HEK293 (cell line): Measurements from ENCODE around the gene TUBD1.

ENCODE experiments used
- FEZF1 ChIP-seq: fragments of 450-650 bp; formaldehyde crosslinking; IDR thresholded peaks from 2 replicates; pipeline ENCODE4 v1.5.1; 2016; ENCODE audit warnings: missing biosample characterization, missing genetic modification characterization
- HIC1 ChIP-seq: fragments of 450-650 bp; formaldehyde crosslinking; IDR thresholded peaks from 2 replicates; pipeline ENCODE4 v1.5.1; 2016; ENCODE audit warnings: missing biosample characterization, missing genetic modification characterization
- KLF16 ChIP-seq: fragments of 450-650 bp; formaldehyde crosslinking; IDR thresholded peaks from 2 replicates; pipeline ENCODE4 v1.5.1; 2017; ENCODE audit warnings: missing biosample characterization, missing genetic modification characterization
- MZF1 ChIP-seq: fragments of 450-650 bp; formaldehyde crosslinking; IDR thresholded peaks from 2 replicates; pipeline ENCODE4 v1.5.1; 2017; ENCODE audit warnings: missing biosample characterization, missing genetic modification characterization, borderline replicate concordance
- OSR2 ChIP-seq: fragments of 450-650 bp; formaldehyde crosslinking; IDR thresholded peaks from 2 replicates; pipeline ENCODE4 v1.5.1; 2016; ENCODE audit warnings: missing biosample characterization, missing genetic modification characterization
- SP3 ChIP-seq: fragments of 450-650 bp; formaldehyde crosslinking; IDR thresholded peaks from 2 replicates; pipeline ENCODE4 v1.5.1; 2016; ENCODE audit warnings: missing biosample characterization, missing genetic modification characterization
- ZBTB10 ChIP-seq: fragments of 450-650 bp; formaldehyde crosslinking; IDR thresholded peaks from 2 replicates; pipeline ENCODE4 v1.5.1; 2016; ENCODE audit warnings: missing biosample characterization, missing genetic modification characterization
- ZBTB21 ChIP-seq: fragments of 450-650 bp; formaldehyde crosslinking; IDR thresholded peaks from 2 replicates; pipeline ENCODE4 v1.5.1; 2017; ENCODE audit warnings: missing biosample characterization, missing genetic modification characterization
- ZBTB44 ChIP-seq: fragments of 450-650 bp; IDR thresholded peaks from 2 replicates; pipeline ENCODE4 v1.5.1; 2018; ENCODE audit warnings: missing biosample characterization, mild to moderate bottlenecking, missing genetic modification characterization
- ZBTB6 ChIP-seq: fragments of 450-650 bp; formaldehyde crosslinking; IDR thresholded peaks from 2 replicates; pipeline ENCODE4 v1.5.1; 2017; ENCODE audit warnings: missing biosample characterization, missing genetic modification characterization
- ZBTB8A ChIP-seq: fragments of 450-650 bp; formaldehyde crosslinking; IDR thresholded peaks from 2 replicates; pipeline ENCODE4 v1.5.1; 2016; ENCODE audit warnings: missing biosample characterization, missing genetic modification characterization
- ZNF114 ChIP-seq: fragments of 450-650 bp; formaldehyde crosslinking; IDR thresholded peaks from 2 replicates; pipeline ENCODE4 v1.5.0; 2017; ENCODE audit warnings: missing biosample characterization, missing genetic modification characterization
- ZNF140 ChIP-seq: fragments of 450-650 bp; formaldehyde crosslinking; IDR thresholded peaks from 2 replicates; pipeline ENCODE4 v1.5.1; 2016; ENCODE audit warnings: missing biosample characterization, missing genetic modification characterization
- ZNF157 ChIP-seq: fragments of 450-650 bp; formaldehyde crosslinking; IDR thresholded peaks from 2 replicates; pipeline ENCODE4 v1.5.1; 2016; ENCODE audit warnings: missing biosample characterization, missing genetic modification characterization
- ZNF23 ChIP-seq: fragments of 450-650 bp; formaldehyde crosslinking; IDR thresholded peaks from 2 replicates; pipeline ENCODE4 v1.5.1; 2016; ENCODE audit warnings: missing biosample characterization, missing genetic modification characterization, borderline replicate concordance
- ZNF239 ChIP-seq: fragments of 450-650 bp; formaldehyde crosslinking; IDR thresholded peaks from 2 replicates; pipeline ENCODE4 v1.5.1; 2016; ENCODE audit warnings: missing biosample characterization, missing genetic modification characterization
- ZNF248 ChIP-seq: fragments of 450-650 bp; formaldehyde crosslinking; IDR thresholded peaks from 2 replicates; pipeline ENCODE4 v1.5.1; 2017; ENCODE audit warnings: missing biosample characterization, missing genetic modification characterization
- ZNF280C ChIP-seq: fragments of 450-650 bp; formaldehyde crosslinking; IDR thresholded peaks from 2 replicates; pipeline ENCODE4 v1.5.1; 2016; ENCODE audit warnings: missing biosample characterization, missing genetic modification characterization
- ZNF292 ChIP-seq: fragments of 450-650 bp; formaldehyde crosslinking; IDR thresholded peaks from 2 replicates; pipeline ENCODE4 v1.5.1; 2016; ENCODE audit warnings: low read depth, missing biosample characterization, missing genetic modification characterization, borderline replicate concordance
- ZNF324 ChIP-seq: fragments of 450-650 bp; formaldehyde crosslinking; IDR thresholded peaks from 2 replicates; pipeline ENCODE4 v1.5.1; 2016; ENCODE audit warnings: missing biosample characterization, missing genetic modification characterization
- ZNF335 ChIP-seq: fragments of 450-650 bp; formaldehyde crosslinking; conservative IDR thresholded peaks from 2 replicates; pipeline ENCODE4 v1.5.1; 2016; ENCODE audit warnings: missing biosample characterization, missing genetic modification characterization
- ZNF341 ChIP-seq: fragments of 450-650 bp; formaldehyde crosslinking; IDR thresholded peaks from 2 replicates; pipeline ENCODE4; 2016; ENCODE audit warnings: low read depth, missing biosample characterization, missing genetic modification characterization
- ZNF350 ChIP-seq: fragments of 450-650 bp; formaldehyde crosslinking; IDR thresholded peaks from 2 replicates; pipeline ENCODE4 v1.5.0; 2017; ENCODE audit warnings: missing biosample characterization, mild to moderate bottlenecking, missing genetic modification characterization
- ZNF391 ChIP-seq: fragments of 450-650 bp; formaldehyde crosslinking; IDR thresholded peaks from 2 replicates; pipeline ENCODE4 v1.5.1; 2016; ENCODE audit warnings: low read depth, missing biosample characterization, missing genetic modification characterization, borderline replicate concordance
- ZNF423 ChIP-seq: fragments of 450-650 bp; formaldehyde crosslinking; IDR thresholded peaks from 2 replicates; pipeline ENCODE4 v1.5.1; 2016; ENCODE audit warnings: missing biosample characterization, missing genetic modification characterization
- ZNF501 ChIP-seq: fragments of 450-650 bp; formaldehyde crosslinking; IDR thresholded peaks from 2 replicates; pipeline ENCODE4 v1.5.1; 2016; ENCODE audit warnings: missing biosample characterization, missing genetic modification characterization
- ZNF558 ChIP-seq: fragments of 450-650 bp; formaldehyde crosslinking; IDR thresholded peaks from 2 replicates; pipeline ENCODE4 v1.5.1; 2016; ENCODE audit warnings: missing biosample characterization, missing genetic modification characterization
- ZNF585B ChIP-seq: fragments of 450-650 bp; formaldehyde crosslinking; IDR thresholded peaks from 2 replicates; pipeline ENCODE4 v1.5.1; 2016; ENCODE audit warnings: missing biosample characterization, missing genetic modification characterization
- ZNF629 ChIP-seq: fragments of 450-650 bp; formaldehyde crosslinking; IDR thresholded peaks from 2 replicates; pipeline ENCODE4 v1.5.1; 2017; ENCODE audit warnings: missing biosample characterization, missing genetic modification characterization
- ZNF707 ChIP-seq: fragments of 450-650 bp; formaldehyde crosslinking; IDR thresholded peaks from 2 replicates; pipeline ENCODE4 v1.5.1; 2016; ENCODE audit warnings: missing biosample characterization, missing genetic modification characterization
- ZNF785 ChIP-seq: fragments of 450-650 bp; formaldehyde crosslinking; IDR thresholded peaks from 2 replicates; pipeline ENCODE4 v1.5.1; 2016; ENCODE audit warnings: missing biosample characterization, missing genetic modification characterization
- ZNF837 ChIP-seq: fragments of 450-650 bp; formaldehyde crosslinking; IDR thresholded peaks from 2 replicates; pipeline ENCODE4 v1.5.1; 2016; ENCODE audit warnings: missing biosample characterization, missing genetic modification characterization

TUBD1 gene

GRCh38 chr17:59892924-59893675, at the start of gene TUBD1, which contains the start of gene RPS6KB1 (continued):
- no peak for TF ChIP-seq ZBTB6
- TF ChIP-seq ZNF837, result no peak
- TF ChIP-seq ZNF501 (tag by site-specific recombination), result peak; percentile 97
- peak; percentile 12; the same call in 1 of the 2 replicates for TF ChIP-seq ZNF629 (tag by site-specific recombination)
- peak; percentile 41 for TF ChIP-seq SP3 (tag by site-specific recombination)
- TF ChIP-seq ZNF239 (tag by site-specific recombination), result no peak
- no peak for TF ChIP-seq MZF1 (tag by site-specific recombination)
- TF ChIP-seq ZBTB10 (tag by site-specific recombination), result peak; percentile 71; the same call in 1 of the 2 replicates
- TF ChIP-seq ZNF140 (tag by site-specific recombination), result no peak
- 0 out of 2 replicates have a peak, but pooled peaks have one; percentile 53 for TF ChIP-seq ZNF391 (tag by site-specific recombination)
- TF ChIP-seq ZNF335 (tag by site-specific recombination), result peak; percentile 94
- TF ChIP-seq ZBTB21 (tag by site-specific recombination), result no peak
- no peak for TF ChIP-seq FEZF1 (tag by site-specific recombination)
- TF ChIP-seq ZNF585B, result no peak
- TF ChIP-seq ZNF157, result no peak
- no peak for TF ChIP-seq ZNF248
- TF ChIP-seq ZNF423 (tag by site-specific recombination), result 0 out of 2 replicates have a peak, but pooled peaks have one; percentile 51
- TF ChIP-seq ZNF558 (tag by site-specific recombination), result no peak
- no peak for TF ChIP-seq OSR2
- peak; percentile 90 for TF ChIP-seq ZNF341 (tag by site-specific recombination)
- TF ChIP-seq HIC1 (tag by site-specific recombination), result no peak
- peak; percentile 25; the same call in 1 of the 2 replicates for TF ChIP-seq ZBTB8A (tag by site-specific recombination)
- TF ChIP-seq ZNF292 (tag by site-specific recombination), result no peak
- no peak for TF ChIP-seq ZBTB44
- TF ChIP-seq ZNF785 (tag by site-specific recombination), result no peak; the same call in 1 of the 2 replicates
- TF ChIP-seq ZNF114 (tag by site-specific recombination), result no peak
- peak; percentile 23; the same call in 1 of the 2 replicates for TF ChIP-seq ZNF324
- no peak for TF ChIP-seq ZNF23 (tag by site-specific recombination)
- TF ChIP-seq ZNF707, result no peak
- no peak for TF ChIP-seq ZNF350 (tag by site-specific recombination)
- TF ChIP-seq KLF16 (tag by site-specific recombination), result 0 out of 2 replicates have a peak, but pooled peaks have one; percentile 42
- no peak for TF ChIP-seq ZNF280C (tag by site-specific recombination)
